IMR-90 (cell line): Measurements from ENCODE around the gene TNS2. TPM values are rescaled to one million over a fixed set of nuclear protein-coding genes. Genes with fewer than 3 reads are reported as not detected.

Source experiments
- ATAC-seq: fragments of 200-7000 bp; cut with Tn5 transposase; 2 replicates; pipeline ENCODE4 v1.9.1; 2020; ENCODE audit warnings: low read depth, mild to moderate bottlenecking, moderate library complexity
- BruUV-seq: library from RNA; stranded (reverse); fragments of 400-500 nt; replicated peaks from 2 replicates; lab custom pipeline; 2021; lab: Mats Ljungman, UMichigan
- CTCF ChIA-PET: fragments of 300-600 bp; formaldehyde crosslinking; extraction: SDS; loops from one replicate; lab custom pipeline; 2021; ENCODE audit warnings: antibody characterized with exemption; lab: Yijun Ruan, JAX
- POLR2A ChIA-PET: fragments of 300-600 bp; sonication (Branson Sonifier 250); formaldehyde crosslinking; loops from one replicate; lab custom pipeline; 2022; ENCODE audit warnings: antibody characterized with exemption; ENCODE audit not compliant: unreplicated experiment; lab: Charles Lee
- DNase-seq: peaks from one replicate; pipeline ENCODE4 v3.0.0; 2013
- H2AFZ ChIP-seq: replicated peaks from 2 replicates; pipeline ENCODE3; 2013; ENCODE audit warnings: low read length, mild to moderate bottlenecking; ENCODE audit not compliant: poor library complexity
- H2AK5ac ChIP-seq: 2 replicates; pipeline ENCODE4 v1.6.1; 2013; ENCODE audit warnings: low read depth, low read length, inconsistent platforms
- H2AK9ac ChIP-seq: replicated peaks from 2 replicates; pipeline ENCODE3; 2013; ENCODE audit warnings: mild to moderate bottlenecking, low read depth, low read length, moderate library complexity; ENCODE audit not compliant: poor library complexity
- H2BK120ac ChIP-seq: 2 replicates; pipeline ENCODE4 v1.6.1; 2013; ENCODE audit warnings: low read depth, low read length, inconsistent platforms
- H2BK15ac ChIP-seq: 3 replicates; pipeline ENCODE4 v1.6.1; 2013; ENCODE audit warnings: low read depth, low read length, inconsistent platforms
- H2BK20ac ChIP-seq: 2 replicates; pipeline ENCODE4 v1.6.1; 2013; ENCODE audit warnings: low read depth, mild to moderate bottlenecking, inconsistent platforms, low read length, moderate library complexity
- H2BK5ac ChIP-seq: 2 replicates; pipeline ENCODE4 v1.6.1; 2013; ENCODE audit warnings: mild to moderate bottlenecking, low read depth, low read length, inconsistent platforms; ENCODE audit not compliant: poor library complexity, severe bottlenecking
- H3K14ac ChIP-seq: replicated peaks from 2 replicates; pipeline ENCODE4 v1.6.1; 2013; ENCODE audit warnings: low read depth, low read length, inconsistent platforms
- H3K18ac ChIP-seq: 2 replicates; pipeline ENCODE4 v1.6.1; 2013; ENCODE audit warnings: low read depth, low read length, control low read depth
- H3K23ac ChIP-seq: 2 replicates; pipeline ENCODE4 v1.6.1; 2013; ENCODE audit warnings: low read depth, low read length, inconsistent platforms
- H3K27ac ChIP-seq: 2 replicates; pipeline ENCODE4 v1.5.1; 2013; ENCODE audit warnings: mild to moderate bottlenecking, control low read depth, low read length; ENCODE audit not compliant: insufficient read depth
- H3K27me3 ChIP-seq: 2 replicates; pipeline ENCODE4 v1.6.1; 2013; ENCODE audit warnings: low read length; ENCODE audit not compliant: control insufficient read depth, insufficient read depth
- H3K36me3 ChIP-seq: 2 replicates; pipeline ENCODE4 v1.6.1; 2013; ENCODE audit warnings: low read length, mixed read lengths; ENCODE audit not compliant: control insufficient read depth, insufficient read depth
- H3K4ac ChIP-seq: 2 replicates; pipeline ENCODE4 v1.6.1; 2013; ENCODE audit warnings: low read depth, low read length, inconsistent platforms
- H3K4me1 ChIP-seq: 2 replicates; pipeline ENCODE4 v1.6.1; 2013; ENCODE audit warnings: low read length, mixed read lengths; ENCODE audit not compliant: control insufficient read depth, insufficient read depth
- H3K4me2 ChIP-seq: 2 replicates; pipeline ENCODE4 v1.6.1; 2013; ENCODE audit warnings: low read depth, mild to moderate bottlenecking, control low read depth, low read length, moderate library complexity
- H3K4me3 ChIP-seq: 2 replicates; pipeline ENCODE4 v1.5.1; 2013; ENCODE audit warnings: low read depth, mild to moderate bottlenecking, control low read depth, low read length, moderate library complexity; ENCODE audit not compliant: insufficient read depth
- H3K56ac ChIP-seq: 2 replicates; pipeline ENCODE4 v1.6.1; 2013; ENCODE audit warnings: low read length, inconsistent platforms; ENCODE audit not compliant: insufficient read depth; ENCODE audit errors: extremely low read depth
- H3K79me1 ChIP-seq, 2 experiments: 2 replicates each; pipeline ENCODE4 v1.6.1; 2013; ENCODE audit warnings: low read length in 2 of 2, inconsistent platforms in 1 of 2, low read depth in 1 of 2
- H3K9ac ChIP-seq: 2 replicates; pipeline ENCODE4 v1.6.1; 2013; ENCODE audit warnings: low read depth, low read length, control low read depth
- H3K9me1 ChIP-seq: 2 replicates; pipeline ENCODE4 v1.6.1; 2013; ENCODE audit warnings: low read length, inconsistent platforms; ENCODE audit not compliant: insufficient read depth
- H3K9me3 ChIP-seq: 2 replicates; pipeline ENCODE4 v1.6.1; 2013; ENCODE audit warnings: low read length; ENCODE audit not compliant: control insufficient read depth, insufficient read depth
- H4K20me1 ChIP-seq: 2 replicates; pipeline ENCODE4 v1.6.1; 2013; ENCODE audit warnings: low read length, inconsistent platforms; ENCODE audit not compliant: insufficient read depth
- H4K5ac ChIP-seq: 2 replicates; pipeline ENCODE4 v1.6.1; 2013; ENCODE audit warnings: mild to moderate bottlenecking, low read depth, low read length, control low read depth
- H4K8ac ChIP-seq, 2 experiments: 2 replicates each; pipeline ENCODE4 v1.6.1; 2013; ENCODE audit warnings: low read depth in 2 of 2, low read length in 2 of 2, control low read depth in 1 of 2, inconsistent platforms in 1 of 2
- H4K91ac ChIP-seq: 2 replicates; pipeline ENCODE4 v1.6.1; 2013; ENCODE audit warnings: low read depth, low read length, inconsistent platforms; ENCODE audit not compliant: insufficient read depth
- FOS ChIP-seq: fragments of 150-350 bp; IDR thresholded peaks from 2 replicates; pipeline ENCODE4 v1.6.1; 2016; ENCODE audit warnings: low read depth, low read length
- MAZ ChIP-seq: IDR thresholded peaks from 2 replicates; pipeline ENCODE4 v1.6.1; 2012; ENCODE audit warnings: low read depth, mild to moderate bottlenecking, low read length, improper control_type of control experiment, moderate library complexity, borderline replicate concordance
- MXI1 ChIP-seq: IDR thresholded peaks from 2 replicates; pipeline ENCODE4 v1.6.1; 2012; ENCODE audit warnings: low read depth, mild to moderate bottlenecking, low read length, moderate library complexity, borderline replicate concordance
- USF2 ChIP-seq: fragments of 150-350 bp; IDR thresholded peaks from 2 replicates; pipeline ENCODE4 v1.6.1; 2017; ENCODE audit warnings: mild to moderate bottlenecking, antibody characterized with exemption, low read length, low read depth
- WGBS, 2 experiments: methylation state at CpG; one replicate each; pipeline versions ENCODE4 v1.1.5 to v1.1.7; 2013; ENCODE audit warnings: missing lambda C conversion rate in 2 of 2; ENCODE audit not compliant: insufficient read length in 1 of 2; ENCODE audit errors: extremely low coverage in 2 of 2; 5-methylcytosine and 5-hydroxymethylcytosine counted together
- dilution Hi-C: fragments of 300-500 bp; cut with HindIII; formaldehyde crosslinking; loops from one replicate; pipeline ENCODE4 v1.14.3; 2018; ENCODE audit warnings: low sequenced_read_pairs; ENCODE audit not compliant: unreplicated experiment
- in situ Hi-C: fragments of 300-500 bp; cut with MboI; formaldehyde crosslinking; loops from 3 replicates; pipeline ENCODE4 v1.14.3; 2019; ENCODE audit warnings: low sequenced_read_pairs, inconsistent platforms, mixed read lengths
- intact Hi-C: fragments of 100-400 bp; cut with micrococcal nuclease; formaldehyde crosslinking; loops from 2 replicates; pipeline ENCODE4 v1.10.0; 2022
- polyA plus RNA-seq, 3 experiments: library from polyadenylated mRNA; depleted of rRNA; stranded (reverse); fragments of >200 nt; gene quantifications; 2 replicates each; pipeline ENCODE4 v1.2.3, GENCODE V29; 2012; ENCODE audit warnings: low replicate concordance in 1 of 3
- total RNA-seq: library from RNA; depleted of rRNA; stranded (reverse); fragments of >200 nt; gene quantifications from 2 replicates; pipeline ENCODE4 v1.2.3, GENCODE V29; 2012

TNS2 gene
- total and polyA plus RNA-seq, 2 of the 4 experiments (the other 2 are of a cell fraction), result 10.4 to 67.2 TPM

DNA sequence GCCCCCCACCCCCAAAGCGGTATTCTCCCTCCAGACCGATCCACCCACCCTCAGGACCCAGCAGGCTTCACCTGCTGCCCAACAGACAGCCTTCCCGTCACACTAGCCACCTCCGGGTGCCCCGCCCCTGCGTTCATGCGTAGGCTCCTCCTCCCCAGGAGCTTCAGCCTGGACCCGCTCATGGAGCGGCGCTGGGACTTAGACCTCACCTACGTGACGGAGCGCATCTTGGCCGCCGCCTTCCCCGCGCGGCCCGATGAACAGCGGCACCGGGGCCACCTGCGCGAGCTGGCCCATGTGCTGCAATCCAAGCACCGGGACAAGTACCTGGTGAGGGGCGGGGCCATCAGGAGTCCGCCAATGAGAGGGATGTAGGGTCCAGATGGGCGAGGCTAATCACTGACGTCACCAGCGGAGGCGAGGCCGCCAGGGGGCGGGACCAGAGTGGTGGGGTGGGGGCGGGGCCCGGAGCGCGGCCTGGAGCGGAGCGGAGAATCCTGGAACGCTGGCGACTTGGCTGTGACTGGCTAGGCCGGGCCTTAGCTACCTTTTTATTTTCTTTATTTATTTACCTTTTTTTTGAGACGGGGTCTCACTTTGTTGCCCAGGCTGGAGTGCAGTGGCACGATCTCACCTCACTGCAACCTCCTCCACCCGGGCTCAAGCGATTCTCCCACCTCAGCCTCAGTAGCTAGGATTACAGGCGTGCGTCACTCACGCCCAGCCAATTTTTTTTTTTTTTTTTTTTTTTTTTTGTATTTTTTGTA is 4.4 kb downstream of the TNS2 start:
- in situ Hi-C loops, result no loop called here
- POLR2A ChIA-PET, result interaction anchor here (0.6 kb wide), 1 partner anchor 79 kb away, joined by 8 read pairs; no protein-coding TSS in a partner anchor

More for the DNA sequence above, 4.4 kb downstream of the TNS2 start:
- CTCF ChIA-PET, result no interaction called here
- Histone ChIP-seq H3K27ac (peak overlapping the region; percentile 20; the same call in 1 of the 2 replicates), H3K4ac (peak overlapping the region; percentile 63), H2AFZ (peak overlapping the region; percentile 90), H4K5ac (no peak overlapping the region), H3K79me1 (peaks cover 5 to 52% of the 10 kb centered on the region in 2 experiments; a peak in 3 of 4 replicates), H3K9ac (0 out of 2 replicates have a peak overlapping the region, but pooled peaks have one; percentile 32), H3K18ac (no peak overlapping the region), H2BK15ac (no peak overlapping the region), H2BK20ac (no peak overlapping the region), H3K9me3 (no peaks in the 10 kb centered on the region), H3K14ac (no peak overlapping the region), H3K4me2 (peak overlapping the region; percentile 81), H3K23ac (no peak overlapping the region), H3K9me1 (peaks cover 21% of the 10 kb centered on the region), H3K27me3 (no peaks in the 10 kb centered on the region), H4K8ac (peak overlapping the region in 1 of 2 experiments; percentile 67; a peak in 2 of 4 replicates), H4K20me1 (peaks cover 16% of the 10 kb centered on the region), H2BK120ac (peak overlapping the region; percentile 17; the same call in 1 of the 2 replicates), H3K4me1 (peaks cover 38% of the 10 kb centered on the region), H2AK9ac (peak overlapping the region; percentile 96), H3K36me3 (peaks cover 52% of the 10 kb centered on the region), H3K4me3 (peak overlapping the region; percentile 35), H2BK5ac (no peak overlapping the region), H2AK5ac (peak overlapping the region; percentile 79), H3K56ac (no peak overlapping the region), H4K91ac (peak overlapping the region; percentile 33; the same call in 1 of the 2 replicates)
- dilution Hi-C loops (no loop called here), intact Hi-C loops (loop anchor here (5.0 kb wide), 1 partner anchor 243 kb away; the partner anchor contains the start of genes MYG1 and PFDN5)
- 10% methylated on average over 2 of the region's 48 CpGs; no CpG with 5 or more reads in 1 of the 2 experiments for WGBS, 2 experiments
- ATAC-seq, result peak; percentile 39
- no TSS peak for BruUV-seq
- DNase-seq, result peak; percentile 77
- TF ChIP-seq MAZ (peak; percentile 36; the same call in 1 of the 2 replicates), USF2 (no peak), FOS (no peak), MXI1 (no peak)
